ENCODE data around the gene RPL41.

DNA sequence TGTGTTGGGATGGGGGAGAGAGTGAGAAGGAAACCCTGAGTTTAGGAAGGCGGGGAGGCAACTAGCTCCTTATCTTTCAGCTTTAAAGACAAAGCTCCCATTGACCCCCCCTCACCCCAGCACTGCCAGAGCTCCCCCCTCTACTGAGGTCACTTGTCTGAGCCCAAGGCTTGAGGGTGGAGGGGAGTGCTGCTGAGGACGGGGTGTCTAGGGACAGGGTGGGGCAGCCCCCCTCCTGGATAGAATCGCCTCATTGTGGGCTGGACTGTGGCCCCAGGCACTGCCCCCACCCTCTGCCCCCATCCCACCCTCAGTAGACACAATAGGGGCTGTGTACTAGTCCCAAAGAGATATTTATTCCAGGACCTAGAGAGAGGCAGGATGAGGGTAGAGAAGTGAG is 33.5 kb upstream of the RPL41 start:
- TF ChIP-seq, protein P1, sequence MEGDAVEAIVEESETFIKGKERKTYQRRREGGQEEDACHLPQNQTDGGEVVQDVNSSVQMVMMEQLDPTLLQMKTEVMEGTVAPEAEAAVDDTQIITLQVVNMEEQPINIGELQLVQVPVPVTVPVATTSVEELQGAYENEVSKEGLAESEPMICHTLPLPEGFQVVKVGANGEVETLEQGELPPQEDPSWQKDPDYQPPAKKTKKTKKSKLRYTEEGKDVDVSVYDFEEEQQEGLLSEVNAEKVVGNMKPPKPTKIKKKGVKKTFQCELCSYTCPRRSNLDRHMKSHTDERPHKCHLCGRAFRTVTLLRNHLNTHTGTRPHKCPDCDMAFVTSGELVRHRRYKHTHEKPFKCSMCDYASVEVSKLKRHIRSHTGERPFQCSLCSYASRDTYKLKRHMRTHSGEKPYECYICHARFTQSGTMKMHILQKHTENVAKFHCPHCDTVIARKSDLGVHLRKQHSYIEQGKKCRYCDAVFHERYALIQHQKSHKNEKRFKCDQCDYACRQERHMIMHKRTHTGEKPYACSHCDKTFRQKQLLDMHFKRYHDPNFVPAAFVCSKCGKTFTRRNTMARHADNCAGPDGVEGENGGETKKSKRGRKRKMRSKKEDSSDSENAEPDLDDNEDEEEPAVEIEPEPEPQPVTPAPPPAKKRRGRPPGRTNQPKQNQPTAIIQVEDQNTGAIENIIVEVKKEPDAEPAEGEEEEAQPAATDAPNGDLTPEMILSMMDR (conservative IDR thresholded peaks at IDR 0.05; ENCODE audit: low read depth, low read length), result no peak
- no peak for TF ChIP-seq EZH2phosphoT487 (IDR thresholded peaks at IDR 0.05; ENCODE audit: borderline replicate concordance, low read length)
